ENCODE data around the gene MYO9B. TPM values are rescaled to one million over a fixed set of nuclear protein-coding genes. Genes with fewer than 3 reads are reported as not detected.
"Not testable (repeated sequence)": the region's sequence is repeated elsewhere in the genome, so short reads cannot be mapped to it uniquely, and the experiment has no call there.

The MYO9B gene
- total RNA-seq, 2 donors from 2014 or later, result 112 to 142 TPM

DNA sequence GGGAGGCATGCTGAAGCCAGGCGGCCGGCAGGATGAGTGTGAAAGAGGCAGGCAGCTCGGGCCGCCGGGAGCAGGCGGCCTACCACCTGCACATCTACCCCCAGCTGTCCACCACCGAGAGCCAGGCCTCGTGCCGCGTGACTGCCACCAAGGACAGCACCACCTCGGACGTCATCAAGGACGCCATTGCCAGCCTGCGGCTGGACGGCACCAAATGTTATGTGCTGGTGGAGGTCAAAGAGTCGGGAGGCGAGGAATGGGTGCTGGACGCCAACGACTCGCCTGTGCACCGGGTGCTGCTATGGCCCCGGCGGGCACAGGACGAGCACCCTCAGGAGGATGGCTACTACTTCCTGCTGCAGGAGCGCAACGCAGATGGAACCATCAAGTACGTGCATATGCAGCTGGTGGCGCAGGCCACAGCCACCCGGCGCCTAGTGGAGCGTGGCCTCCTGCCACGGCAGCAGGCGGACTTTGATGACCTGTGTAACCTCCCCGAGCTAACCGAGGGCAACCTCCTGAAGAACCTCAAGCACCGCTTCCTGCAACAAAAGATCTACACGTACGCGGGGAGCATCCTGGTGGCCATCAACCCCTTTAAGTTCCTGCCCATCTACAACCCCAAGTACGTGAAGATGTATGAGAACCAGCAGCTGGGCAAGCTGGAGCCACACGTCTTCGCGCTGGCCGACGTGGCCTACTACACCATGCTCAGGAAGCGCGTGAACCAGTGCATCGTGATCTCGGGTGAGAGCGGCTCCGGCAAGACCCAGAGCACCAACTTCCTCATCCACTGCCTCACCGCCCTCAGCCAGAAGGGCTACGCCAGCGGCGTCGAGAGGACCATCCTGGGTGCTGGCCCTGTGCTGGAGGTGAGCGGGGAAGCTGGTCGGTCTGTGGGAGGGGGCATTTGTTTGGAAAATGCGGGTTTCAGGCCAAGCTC is 26.4 kb downstream of the MYO9B start:
- ATAC-seq (no peak), DNase-seq (ENCODE audit: low spot score in 2 of 2) (no peak)
- H3K27ac Mint-ChIP-seq, result no peak overlapping the region
- H3K9me3 Mint-ChIP-seq, result no peaks in the 10 kb centered on the region
- H3K36me3 Mint-ChIP-seq, result peaks cover 12 to 24% of the 10 kb centered on the region in 2 donors

- H3K27ac Mint-ChIP-seq, result peak overlapping the region in 1 of 2 donors; percentile 1
- DNase-seq (ENCODE audit: low spot score in 2 of 2) (peak in 1 of 2 donors; percentile 29), ATAC-seq (peak in 1 of 2 donors; percentile 35)
- H3K9me3 Mint-ChIP-seq, result no peaks in the 10 kb centered on the region
- H3K36me3 Mint-ChIP-seq, result peaks cover 12 to 24% of the 10 kb centered on the region in 2 donors
Measured at GRCh38 chr19:17103177-17103576, 27.6 kb downstream of the MYO9B start.

- no peak for DNase-seq (ENCODE audit: low spot score in 2 of 2)
- Mint-ChIP-seq H3K9me3 (no peaks in the 10 kb centered on the region), H3K36me3 (peaks cover 12 to 20% of the 10 kb centered on the region in 2 donors), H3K27ac (no peak overlapping the region)
- peak in 1 of 2 donors; percentile 24 for ATAC-seq
Measured at GRCh38 chr19:17104679-17105078, 29.1 kb downstream of the MYO9B start.

GRCh38 chr19:17105556-17105955 is 30.0 kb downstream of the MYO9B start:
- Mint-ChIP-seq H3K36me3 (peaks cover 12 to 20% of the 10 kb centered on the region in 2 donors), H3K27ac (no peak overlapping the region), H3K9me3 (no peaks in the 10 kb centered on the region)
- no peak for ATAC-seq
- DNase-seq (ENCODE audit: low spot score in 2 of 2), result no peak

DNA sequence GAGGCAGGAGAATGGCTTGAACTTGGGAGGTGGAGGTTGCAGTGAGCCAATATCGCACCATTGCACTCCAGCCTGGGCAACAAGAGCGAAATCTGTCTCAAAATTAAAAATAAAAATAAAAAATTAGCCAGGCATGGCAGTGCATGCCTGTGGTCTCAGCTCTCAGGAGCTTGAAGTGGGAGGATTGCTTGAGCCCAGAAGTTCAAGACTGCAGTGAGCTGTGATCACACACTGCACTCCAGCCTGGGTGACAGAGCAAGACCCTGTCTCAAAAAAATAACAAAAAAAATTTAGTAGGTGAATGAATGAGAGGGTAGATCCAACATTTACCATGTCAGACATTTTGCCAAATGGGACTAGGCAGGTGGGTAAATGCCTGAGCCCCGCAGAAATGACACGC is 31.4 kb downstream of the MYO9B start:
- ATAC-seq; H3K9me3 Mint-ChIP-seq; H3K27ac Mint-ChIP-seq; DNase-seq (ENCODE audit: low spot score in 2 of 2): not testable (repeated sequence)
- peaks cover 5 to 16% of the 10 kb centered on the region in 2 donors for H3K36me3 Mint-ChIP-seq

- ATAC-seq (peak in 1 of 2 donors; percentile 54), DNase-seq (ENCODE audit: low spot score in 2 of 2) (no peak)
- Mint-ChIP-seq H3K36me3 (peaks cover 0 to 7% of the 10 kb centered on the region in 2 donors), H3K27ac (no peak overlapping the region), H3K9me3 (no peaks in the 10 kb centered on the region)
Measured at GRCh38 chr19:17107546-17108452, 32.2 kb downstream of the MYO9B start.

DNA sequence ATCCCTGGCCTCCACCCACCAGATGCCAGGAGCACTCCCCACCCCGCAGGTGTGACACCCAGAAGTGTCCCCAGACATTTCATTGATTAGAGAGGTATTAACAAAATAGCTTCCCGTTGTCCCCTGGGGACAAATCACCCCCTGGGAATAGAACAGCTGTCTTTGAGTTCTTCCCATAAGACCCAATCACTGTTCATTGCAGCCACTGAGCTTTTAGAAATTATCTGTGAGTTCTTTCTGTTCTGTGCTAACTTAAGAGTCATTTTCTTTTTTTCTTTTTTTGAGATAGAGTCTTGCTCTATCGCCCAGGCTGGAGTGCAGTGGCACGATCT is 32.8 kb downstream of the MYO9B start:
- Mint-ChIP-seq H3K27ac (no peak overlapping the region), H3K9me3 (no peaks in the 10 kb centered on the region), H3K36me3 (peaks cover 0 to 1% of the 10 kb centered on the region in 2 donors)
- no peak for DNase-seq (ENCODE audit: low spot score in 2 of 2)
- no peak for ATAC-seq

DNA sequence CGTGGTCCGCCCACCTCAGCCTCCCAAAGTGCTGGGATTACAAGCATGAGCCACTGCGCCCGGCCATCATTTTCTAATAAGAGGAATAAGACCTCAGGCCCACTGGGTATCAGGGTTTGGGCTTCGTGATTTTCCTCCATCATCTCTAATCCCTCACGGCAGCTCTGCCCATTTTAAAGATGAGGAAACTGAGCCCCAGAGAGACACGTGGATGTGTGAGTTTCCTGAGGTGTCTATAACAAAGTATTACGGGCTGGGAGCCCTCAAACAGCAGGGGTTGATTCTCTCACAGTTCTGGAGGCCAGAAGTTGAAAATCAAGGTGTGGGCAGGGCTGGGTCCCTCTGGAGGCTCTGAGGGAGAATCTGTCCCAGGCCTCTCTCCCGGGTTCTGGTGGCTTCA is 33.7 kb downstream of the MYO9B start:
- Mint-ChIP-seq H3K36me3 (no peaks in the 10 kb centered on the region), H3K9me3 (no peaks in the 10 kb centered on the region), H3K27ac (peak overlapping the region; percentile 48 to 85)
- ATAC-seq, result no peak
- no peak for DNase-seq (ENCODE audit: low spot score in 2 of 2)

DNA sequence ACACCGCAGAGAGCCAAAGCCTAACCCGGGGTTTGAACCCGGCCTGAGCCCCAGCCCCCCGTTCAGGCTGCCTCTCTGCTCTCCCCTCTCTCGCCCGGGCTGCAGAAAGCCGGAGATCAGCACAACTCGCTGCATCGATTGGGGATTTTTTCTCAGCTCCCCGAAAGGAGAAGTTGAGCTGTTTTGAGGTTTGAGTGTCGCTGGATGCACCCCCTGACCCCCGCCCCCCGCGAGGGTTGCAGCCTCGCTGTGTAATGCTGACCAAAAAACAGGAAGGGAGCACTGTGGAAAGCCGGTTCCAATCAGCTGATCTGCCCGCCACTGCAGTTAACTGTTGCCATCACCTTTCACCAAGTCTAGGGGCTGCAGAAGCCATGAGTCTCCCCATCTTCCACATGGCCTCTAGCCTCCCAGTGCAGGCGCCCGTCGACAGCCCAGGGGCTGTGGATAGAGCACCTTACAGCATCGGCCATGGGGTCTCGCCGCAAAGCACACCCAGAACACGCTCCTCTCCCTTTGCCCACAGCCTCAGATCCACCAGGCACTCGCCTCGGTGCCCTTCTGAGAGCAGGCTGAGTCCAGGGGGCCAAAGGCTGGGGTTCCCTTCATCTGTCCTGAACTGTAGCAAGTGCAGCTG is 34.5 kb downstream of the MYO9B start:
- DNase-seq (ENCODE audit: low spot score in 2 of 2), result no peak
- Mint-ChIP-seq H3K9me3 (no peaks in the 10 kb centered on the region), H3K36me3 (no peaks in the 10 kb centered on the region), H3K27ac (peak overlapping the region; percentile 48 to 85)
- peak; percentile 26 to 64 for ATAC-seq

DNA sequence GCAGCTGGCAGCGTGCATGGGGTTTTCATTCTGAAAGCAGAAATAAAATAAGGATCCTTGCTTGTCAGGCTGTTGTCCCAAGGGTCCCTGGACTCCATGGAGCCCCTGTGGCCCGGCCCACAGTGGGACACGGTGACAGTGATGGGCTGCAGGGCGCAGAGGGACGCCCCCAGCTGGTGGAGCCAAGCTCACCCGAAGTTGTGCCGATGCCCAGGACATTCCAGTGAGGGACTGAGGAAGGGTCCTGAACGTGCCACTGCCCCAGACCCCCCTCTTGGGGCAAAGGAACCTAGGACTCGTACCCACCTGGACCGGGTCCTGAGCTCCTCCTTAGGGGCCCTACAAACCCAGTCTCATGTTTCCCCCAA is 35.0 kb downstream of the MYO9B start:
- no peak for ATAC-seq
- H3K9me3 Mint-ChIP-seq, result no peaks in the 10 kb centered on the region
- peaks cover 0 to 2% of the 10 kb centered on the region in 2 donors for H3K36me3 Mint-ChIP-seq
- peak overlapping the region; percentile 48 to 85 for H3K27ac Mint-ChIP-seq
- DNase-seq (ENCODE audit: low spot score in 2 of 2), result no peak

- peak overlapping the region in 1 of 2 donors; percentile 55 for H3K27ac Mint-ChIP-seq
- no peak for ATAC-seq
- H3K9me3 Mint-ChIP-seq, result no peaks in the 10 kb centered on the region
- DNase-seq (ENCODE audit: low spot score in 2 of 2), result no peak
- peaks cover 0 to 6% of the 10 kb centered on the region in 2 donors for H3K36me3 Mint-ChIP-seq
Measured at GRCh38 chr19:17111766-17112165, 36.2 kb downstream of the MYO9B start.

- Mint-ChIP-seq H3K36me3 (peaks cover 0 to 6% of the 10 kb centered on the region in 2 donors), H3K9me3 (no peaks in the 10 kb centered on the region), H3K27ac (peak overlapping the region in 1 of 2 donors; percentile 55)
- DNase-seq (ENCODE audit: low spot score in 2 of 2) (no peak), ATAC-seq (no peak)
Measured at GRCh38 chr19:17112271-17112670, 36.7 kb downstream of the MYO9B start.

DNA sequence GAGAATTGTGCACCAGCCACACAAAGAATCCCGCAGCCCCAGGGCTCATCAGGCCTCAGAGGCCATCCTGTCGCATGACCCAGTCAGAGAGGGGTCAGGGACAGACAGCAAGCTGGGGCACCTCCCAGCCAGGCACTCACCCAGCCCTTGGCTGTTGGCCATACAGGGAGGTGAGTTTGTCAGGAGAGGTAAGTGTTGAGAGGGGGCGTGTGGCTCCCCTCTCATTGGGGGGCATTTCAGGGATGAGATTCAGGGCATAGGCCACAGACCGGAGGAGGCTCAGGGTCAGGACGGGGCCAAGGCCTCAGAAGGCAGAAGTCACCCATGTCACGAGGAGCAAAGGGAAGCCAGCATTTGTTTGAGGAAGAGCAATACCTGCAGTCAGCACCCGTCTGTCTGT is 37.1 kb downstream of the MYO9B start:
- Mint-ChIP-seq H3K27ac (peak overlapping the region in 1 of 2 donors; percentile 91), H3K36me3 (peaks cover 0 to 6% of the 10 kb centered on the region in 2 donors), H3K9me3 (no peaks in the 10 kb centered on the region)
- ATAC-seq, result no peak
- DNase-seq (ENCODE audit: low spot score in 2 of 2), result no peak

GRCh38 chr19:17113127-17113785 is 37.7 kb downstream of the MYO9B start:
- DNase-seq (ENCODE audit: low spot score in 2 of 2) (no peak), ATAC-seq (no peak)
- peaks cover 0 to 6% of the 10 kb centered on the region in 2 donors for H3K36me3 Mint-ChIP-seq
- no peaks in the 10 kb centered on the region for H3K9me3 Mint-ChIP-seq
- peak overlapping the region; percentile 17 to 91 for H3K27ac Mint-ChIP-seq

DNA sequence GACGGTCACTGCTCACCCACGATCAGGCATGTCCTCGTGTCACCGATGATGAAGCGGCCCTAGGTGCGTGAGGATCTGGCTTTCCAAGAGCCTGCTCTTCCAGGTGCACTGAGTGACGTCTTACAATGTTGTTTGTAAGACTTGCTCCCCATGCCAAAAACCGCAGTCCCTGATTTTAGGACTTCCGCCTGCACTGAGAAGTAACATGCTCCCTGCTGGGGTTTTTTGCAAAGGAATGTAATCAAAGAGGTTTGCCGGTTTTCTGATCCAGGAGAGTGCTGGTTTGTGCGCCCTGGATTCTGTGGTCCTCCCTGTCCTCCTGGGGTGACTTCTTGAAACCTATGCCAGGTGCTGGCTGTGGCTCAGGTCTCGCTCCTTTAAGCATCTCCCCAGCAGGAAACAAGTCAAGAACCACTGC is 38.8 kb downstream of the MYO9B start:
- Mint-ChIP-seq H3K9me3 (no peaks in the 10 kb centered on the region), H3K36me3 (peaks cover 0 to 6% of the 10 kb centered on the region in 2 donors), H3K27ac (peak overlapping the region in 1 of 2 donors; percentile 4)
- ATAC-seq (no peak), DNase-seq (ENCODE audit: low spot score in 2 of 2) (no peak)
